K562 (cell line): ENCODE data around the gene RERE. TPM values are rescaled to one million over a fixed set of nuclear protein-coding genes. Genes with fewer than 3 reads are reported as not detected.

Source experiments
- ATAC-seq: fragments of 200-7000 bp; cut with Tn5 transposase; 3 replicates; pipeline ENCODE4 v1.9.1; 2020; ENCODE audit warnings: moderate library complexity
- BruUV-seq: library from RNA; stranded (reverse); fragments of 400-500 nt; replicated peaks from 2 replicates; lab custom pipeline; 2021; lab: Mats Ljungman, UMichigan
- CTCF ChIA-PET: fragments of 300-600 bp; formaldehyde crosslinking; extraction: SDS; loops from one replicate; lab custom pipeline; 2021; ENCODE audit warnings: low intra/inter-chr PET ratio; lab: Yijun Ruan, JAX
- POLR2A ChIA-PET: fragments of 300-600, 350-650 bp; sonication (Branson Sonifier 250); formaldehyde crosslinking; extraction: SDS; loops from one replicate; lab custom pipeline; 2021; ENCODE audit warnings: antibody characterized with exemption, inconsistent platforms; lab: Yijun Ruan, JAX
- DNase-seq, 4 experiments: peaks; one replicate each; pipeline versions ENCODE4 v3.0.0 to v3.0.0-alpha.2; 2011 to 2018; ENCODE audit warnings: low spot score in 3 of 4, mixed read lengths in 3 of 4; ENCODE audit errors: extremely low read depth in 1 of 4
- FAIRE-seq: peaks from 2 replicates; lab custom pipeline; 2011; peaks lifted over from hg19 to GRCh38; lab: Jason Lieb, UNC
- H2AFZ ChIP-seq: 2 replicates; pipeline ENCODE4 v1.6.0; 2011; ENCODE audit warnings: low read depth, low read length, control low read depth, inconsistent platforms
- H3K27ac ChIP-seq: fragments of 200-600 bp; 3 replicates; pipeline ENCODE4 v1.8.0; 2011; ENCODE audit warnings: low read depth, mild to moderate bottlenecking, control low read depth, inconsistent platforms, low read length, moderate library complexity, mixed read lengths; ENCODE audit errors: extremely low read depth
- H3K27me3 ChIP-seq, 2 experiments: fragments of 300-600 bp in 1 of 2; 2 replicates in 1 of 2; 3 replicates in 1 of 2; pipeline versions ENCODE4 v1.6.0 to v1.8.0; 2011; ENCODE audit warnings: inconsistent platforms in 2 of 2, low read length in 2 of 2, mild to moderate bottlenecking in 1 of 2, mixed read lengths in 1 of 2, moderate library complexity in 1 of 2; ENCODE audit not compliant: control insufficient read depth in 2 of 2, insufficient read depth in 2 of 2
- H3K36me3 ChIP-seq: fragments of 300-600 bp; 3 replicates; pipeline ENCODE4 v1.8.0; 2011; ENCODE audit warnings: mild to moderate bottlenecking, low read length, inconsistent platforms; ENCODE audit not compliant: control insufficient read depth, insufficient read depth
- H3K4me1 ChIP-seq, 2 experiments: fragments of 200-600 bp in 1 of 2; replicated peaks in 1 of 2; 2 replicates in 1 of 2; 3 replicates in 1 of 2; pipeline versions ENCODE4 v1.5.1 to v1.8.0; 2011; ENCODE audit warnings: inconsistent platforms in 2 of 2, low read length in 2 of 2, mild to moderate bottlenecking in 1 of 2, mixed read lengths in 1 of 2, moderate library complexity in 1 of 2; ENCODE audit not compliant: control insufficient read depth in 2 of 2, insufficient read depth in 2 of 2
- H3K4me2 ChIP-seq: 2 replicates; pipeline ENCODE4 v1.6.1; 2011; ENCODE audit warnings: low read length, control low read depth, inconsistent platforms, mixed read lengths; ENCODE audit not compliant: insufficient read depth
- H3K4me3 ChIP-seq: fragments of 200-600 bp; sonication (generic), shearing (Covaris generic); 2 replicates; pipeline ENCODE4 v1.5.1; 2016; ENCODE audit warnings: control low read depth, inconsistent platforms
- H3K79me2 ChIP-seq: fragments of 200-600 bp; 3 replicates; pipeline ENCODE4 v1.8.0; 2011; ENCODE audit warnings: low read length, inconsistent platforms; ENCODE audit not compliant: control insufficient read depth, insufficient read depth
- H3K9ac ChIP-seq, 2 experiments: 2 replicates each; pipeline versions ENCODE4 v1.6.0 to v1.6.1; 2011; ENCODE audit warnings: low read depth in 2 of 2, low read length in 2 of 2, control low read depth in 1 of 2, inconsistent platforms in 1 of 2, mild to moderate bottlenecking in 1 of 2, mixed read lengths in 1 of 2; ENCODE audit not compliant: insufficient read depth in 1 of 2
- H3K9me1 ChIP-seq: one replicate; pipeline ENCODE4 v1.6.0; 2011; ENCODE audit warnings: inconsistent platforms, mild to moderate bottlenecking, low read length, moderate library complexity; ENCODE audit not compliant: control insufficient read depth, insufficient read depth
- H3K9me3 ChIP-seq: replicated peaks from 2 replicates; pipeline ENCODE4 v1.5.1; 2011; ENCODE audit warnings: low read depth, low read length, inconsistent platforms; ENCODE audit not compliant: control insufficient read depth, insufficient read depth
- H4K20me1 ChIP-seq: replicated peaks from 2 replicates; pipeline ENCODE4 v1.6.1; 2011; ENCODE audit warnings: low read length, inconsistent platforms, mixed read lengths; ENCODE audit not compliant: control insufficient read depth, insufficient read depth
- ASH1L ChIP-seq: fragments of 450-650 bp; IDR thresholded peaks from 2 replicates; pipeline ENCODE4 v1.6.1; 2018; ENCODE audit warnings: borderline replicate concordance, mild to moderate bottlenecking, low read depth; ENCODE audit not compliant: partially characterized antibody
- FOXJ2 ChIP-seq: fragments of 200-800 bp; sonication (Bioruptor generic); IDR thresholded peaks from 2 replicates; pipeline ENCODE4 v1.6.1; 2016; ENCODE audit warnings: missing genetic modification characterization, missing compliant biosample characterization
- HNRNPUL1 ChIP-seq: fragments of 200-400 bp; formaldehyde crosslinking; IDR thresholded peaks from 2 replicates; pipeline ENCODE4 v1.6.1; 2017; ENCODE audit warnings: low read length
- RBM14 ChIP-seq: fragments of 200-400 bp; formaldehyde crosslinking; IDR thresholded peaks from 2 replicates; pipeline ENCODE4 v1.6.1; 2018; ENCODE audit warnings: low read depth, mild to moderate bottlenecking, low read length, moderate library complexity, borderline replicate concordance; ENCODE audit not compliant: insufficient read depth
- WGBS: fragments of 100-300 bp; shearing (Covaris generic); methylation state at CpG from one replicate; pipeline ENCODE4 v1.1.6; 2016; ENCODE audit warnings: low coverage, mixed read lengths; ENCODE audit not compliant: insufficient coverage; ENCODE audit errors: missing lambda C conversion rate; 5-methylcytosine and 5-hydroxymethylcytosine counted together
- in situ Hi-C: fragments of 300-500 bp; cut with MboI; formaldehyde crosslinking; loops from 4 replicates; pipeline ENCODE4 v1.15.0; 2018; ENCODE audit warnings: inconsistent platforms, mixed read lengths
- intact Hi-C: fragments of 100-400 bp; cut with micrococcal nuclease; formaldehyde crosslinking; loops from 2 replicates; pipeline ENCODE4 v1.14.2; 2022
- polyA plus RNA-seq, 8 experiments: library from polyadenylated mRNA; depleted of rRNA in 4 of 8; stranded (reverse) in 5 of 8; unstranded in 3 of 8; fragments of >200 nt; fragmentation: Nextera tagmentation in 2 of 8; fragmentation: Illumina TruSeq in 1 of 8; extraction: Ambion mirVana in 2 of 8; extraction: Trizol in 1 of 8; gene quantifications; 2 replicates each; pipeline versions ENCODE4 v1.2.1 to v1.2.3, GENCODE V29; 2011 to 2014; ENCODE audit warnings: inconsistent platforms in 1 of 8, missing spikeins in 1 of 8
- total RNA-seq, 7 experiments: library from RNA; depleted of rRNA in 6 of 7; stranded (reverse); fragments of >200 nt in 6 of 7; fragmentation: Illumina TruSeq in 2 of 7; extraction: Trizol in 2 of 7; gene quantifications; 2 replicates each; pipeline versions ENCODE4 v1.2.1 to v1.2.3, GENCODE V29; 2011 to 2021; ENCODE audit warnings: low replicate concordance in 1 of 7
- TF ChIP-seq, protein P1 (sequence below): sonication (generic); IDR thresholded peaks from 2 replicates; pipeline ENCODE4 v1.6.1; 2016
- TF ChIP-seq, protein P2 (sequence below), 3 experiments: IDR thresholded peaks in 2 of 3; conservative IDR thresholded peaks in 1 of 3; 2 replicates each; pipeline ENCODE4 v1.5.1; 2011 to 2012; ENCODE audit warnings: low read length in 3 of 3, mild to moderate bottlenecking in 3 of 3, control low read depth in 2 of 3, improper control_type of control experiment in 1 of 3, inconsistent platforms in 1 of 3, low read depth in 1 of 3, mixed read lengths in 1 of 3, moderate library complexity in 1 of 3; ENCODE audit not compliant: insufficient read depth in 2 of 3

Gene RERE
- total and polyA plus RNA-seq, 9 of the 15 experiments (the other 6 are each of a cell fraction or from before 2014, with no cell fraction given): 3.0 to 51.5 (median 13.4) TPM

DNA sequence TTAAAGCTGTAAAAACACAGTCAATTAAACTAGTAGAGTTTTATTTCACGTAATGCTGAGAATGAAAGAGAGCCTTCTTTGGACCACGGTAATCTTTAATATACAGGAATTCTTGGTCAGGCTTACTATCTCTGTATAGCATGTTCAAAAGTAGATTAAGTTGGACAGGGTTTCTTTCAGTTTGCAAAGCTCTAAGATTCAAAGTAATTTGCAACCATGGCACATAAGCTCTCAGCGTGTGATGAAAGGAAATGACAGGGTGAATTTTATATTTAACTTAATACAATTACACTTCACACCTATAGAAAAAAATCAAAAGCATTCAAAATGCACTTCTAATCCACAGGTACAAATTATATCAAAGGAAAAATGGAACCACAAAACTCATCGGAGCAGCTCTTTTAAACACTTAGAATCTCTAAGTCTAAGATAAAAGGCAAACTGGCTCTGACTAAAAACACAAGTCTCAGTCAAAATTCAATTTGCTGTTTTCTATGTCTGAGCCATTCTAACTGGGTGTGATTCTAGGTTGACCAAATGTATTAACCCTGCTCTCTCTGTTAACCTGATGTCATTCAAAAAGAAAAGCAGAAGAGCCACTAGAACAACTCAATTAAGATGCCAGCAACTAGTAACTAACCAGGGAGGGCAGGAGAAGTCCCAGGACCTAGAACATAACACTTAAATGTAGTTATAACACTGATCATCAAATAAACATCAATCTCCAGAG, 147.7 kb downstream of the RERE start:
- Histone ChIP-seq H3K79me2 (peaks cover 79% of the 10 kb centered on the region), H3K9me1 (no peaks in the 10 kb centered on the region), H3K4me3 (no peak overlapping the region), H3K9me3 (no peaks in the 10 kb centered on the region), H2AFZ (no peak overlapping the region), H3K36me3 (no peaks in the 10 kb centered on the region; the same call in 2 of the 3 replicates), H3K27ac (no peak overlapping the region), H3K9ac (no peak overlapping the region), H3K27me3 (no peaks in the 10 kb centered on the region), H3K4me1 (peaks cover 0 to 43% of the 10 kb centered on the region in 2 experiments; a peak in 3 of 5 replicates), H4K20me1 (peaks cover 35% of the 10 kb centered on the region), H3K4me2 (no peak overlapping the region)
- BruUV-seq: no TSS peak
- ChIA-PET CTCF (interaction anchor here (1.0 to 3.3 kb wide), 2 partner anchors 15 to 109 kb away, joined by 4 to 31 read pairs; no protein-coding TSS in a partner anchor), POLR2A (interaction anchor here (0.6 to 1.8 kb wide), 6 partner anchors 9 to 33 kb away, joined by 3 to 4 read pairs (median 4); no protein-coding TSS in a partner anchor)
- intact Hi-C loops (no loop called here), in situ Hi-C loops (loop anchor here (5.0 kb wide), 1 partner anchor 102 kb away; no protein-coding TSS in a partner anchor)
- FAIRE-seq (no peak), DNase-seq (no peak), ATAC-seq (no peak)
- WGBS: 80% methylated on average over 4 of the region's 4 CpGs
- TF ChIP-seq, protein P1, sequence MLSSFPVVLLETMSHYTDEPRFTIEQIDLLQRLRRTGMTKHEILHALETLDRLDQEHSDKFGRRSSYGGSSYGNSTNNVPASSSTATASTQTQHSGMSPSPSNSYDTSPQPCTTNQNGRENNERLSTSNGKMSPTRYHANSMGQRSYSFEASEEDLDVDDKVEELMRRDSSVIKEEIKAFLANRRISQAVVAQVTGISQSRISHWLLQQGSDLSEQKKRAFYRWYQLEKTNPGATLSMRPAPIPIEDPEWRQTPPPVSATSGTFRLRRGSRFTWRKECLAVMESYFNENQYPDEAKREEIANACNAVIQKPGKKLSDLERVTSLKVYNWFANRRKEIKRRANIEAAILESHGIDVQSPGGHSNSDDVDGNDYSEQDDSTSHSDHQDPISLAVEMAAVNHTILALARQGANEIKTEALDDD: peak; percentile 64
- TF ChIP-seq ASH1L: no peak
- TF ChIP-seq HNRNPUL1: no peak
- peak; percentile 51; the same call in 1 of the 2 replicates for TF ChIP-seq FOXJ2
- no peak for TF ChIP-seq RBM14
- TF ChIP-seq, protein P2, sequence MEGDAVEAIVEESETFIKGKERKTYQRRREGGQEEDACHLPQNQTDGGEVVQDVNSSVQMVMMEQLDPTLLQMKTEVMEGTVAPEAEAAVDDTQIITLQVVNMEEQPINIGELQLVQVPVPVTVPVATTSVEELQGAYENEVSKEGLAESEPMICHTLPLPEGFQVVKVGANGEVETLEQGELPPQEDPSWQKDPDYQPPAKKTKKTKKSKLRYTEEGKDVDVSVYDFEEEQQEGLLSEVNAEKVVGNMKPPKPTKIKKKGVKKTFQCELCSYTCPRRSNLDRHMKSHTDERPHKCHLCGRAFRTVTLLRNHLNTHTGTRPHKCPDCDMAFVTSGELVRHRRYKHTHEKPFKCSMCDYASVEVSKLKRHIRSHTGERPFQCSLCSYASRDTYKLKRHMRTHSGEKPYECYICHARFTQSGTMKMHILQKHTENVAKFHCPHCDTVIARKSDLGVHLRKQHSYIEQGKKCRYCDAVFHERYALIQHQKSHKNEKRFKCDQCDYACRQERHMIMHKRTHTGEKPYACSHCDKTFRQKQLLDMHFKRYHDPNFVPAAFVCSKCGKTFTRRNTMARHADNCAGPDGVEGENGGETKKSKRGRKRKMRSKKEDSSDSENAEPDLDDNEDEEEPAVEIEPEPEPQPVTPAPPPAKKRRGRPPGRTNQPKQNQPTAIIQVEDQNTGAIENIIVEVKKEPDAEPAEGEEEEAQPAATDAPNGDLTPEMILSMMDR (IDR thresholded peaks at IDR 0.05 in 2 of 3, conservative IDR thresholded peaks at IDR 0.05 in 1 of 3; ENCODE audit: insufficient read depth in 2 of 3, low read depth in 1 of 3, low read length in 3 of 3): no peak
